ENCODE results near the gene RPL28. TPM values are rescaled to one million over a fixed set of nuclear protein-coding genes. Genes with fewer than 3 reads are reported as not detected.

The RPL28 gene
- total and polyA plus RNA-seq, 4 donors = 116 to 535 (median 164) TPM

DNA sequence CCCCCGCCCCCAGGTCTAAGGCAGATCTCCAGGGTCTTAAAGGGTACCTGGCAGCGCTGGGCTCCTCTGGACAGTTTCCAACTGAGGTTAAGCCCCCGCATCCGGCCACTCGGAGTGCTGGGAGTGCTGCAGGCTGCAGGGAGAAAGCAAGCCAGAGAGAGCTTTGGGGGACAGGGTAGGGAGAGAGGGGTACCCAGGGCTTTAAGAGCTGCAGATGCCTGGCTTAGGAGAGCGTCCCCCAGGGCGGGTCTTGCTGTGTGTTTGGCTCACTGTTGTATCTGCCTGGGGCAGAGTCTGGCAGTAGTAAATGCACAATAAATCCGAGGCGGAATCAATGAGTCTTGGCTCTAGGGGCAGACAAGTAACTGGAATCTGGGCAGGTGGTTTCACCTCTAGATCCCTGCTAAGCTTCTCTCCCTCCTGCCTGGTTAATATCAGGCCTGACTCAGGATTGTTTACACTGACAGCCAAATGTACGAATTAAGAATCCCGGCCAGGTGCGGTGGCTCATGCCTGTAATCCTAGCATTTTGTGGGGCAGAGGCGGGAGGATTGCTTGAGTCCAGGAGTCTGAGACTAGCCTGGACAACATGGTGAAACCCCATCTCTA, 30.4 kb upstream of the RPL28 start:
- 31% methylated on average over 13 of the region's 13 CpGs for WGBS
- Histone ChIP-seq H3K27ac (ENCODE audit: low read depth in 1 of 2, low read length in 2 of 2) (no peak overlapping the region), H3K36me3 (ENCODE audit: control insufficient read depth in 4 of 4, insufficient read depth in 3 of 4, low read depth in 1 of 4, low read length in 3 of 4) (no peaks in the 10 kb centered on the region)

GRCh38 chr19:55358493-55358892, 27.2 kb upstream of the RPL28 start:
- 87% methylated on average over 19 of the region's 19 CpGs for WGBS
- H3K27ac ChIP-seq (ENCODE audit: low read depth in 1 of 2, low read length in 2 of 2) = no peak overlapping the region
- H3K36me3 ChIP-seq (ENCODE audit: control insufficient read depth in 4 of 4, insufficient read depth in 3 of 4, low read depth in 1 of 4, low read length in 3 of 4) = no peaks in the 10 kb centered on the region
- peaks cover 0 to 4% (median 0%) of the 10 kb centered on the region in 4 donors for H3K27me3 ChIP-seq (ENCODE audit: control insufficient read depth in 4 of 4, insufficient read depth in 4 of 4, low read length in 3 of 4)
- no peaks in the 10 kb centered on the region for H3K9me3 ChIP-seq (ENCODE audit: control insufficient read depth in 4 of 4, low read length in 3 of 4)
- no peak for DNase-seq (ENCODE audit: low spot score)
- H3K9ac ChIP-seq (ENCODE audit: low read depth in 1 of 2, low read length in 2 of 2) = no peak overlapping the region
- H3K4me1 ChIP-seq (ENCODE audit: control insufficient read depth in 4 of 4, insufficient read depth in 4 of 4, low read length in 3 of 4) = peaks cover 0 to 4% (median under 1%) of the 10 kb centered on the region in 4 donors
- no peak overlapping the region for H3K4me3 ChIP-seq (ENCODE audit: low read depth in 1 of 3, low read length in 3 of 3)
- TF ChIP-seq YY1 (IDR thresholded peaks at IDR 0.05) (no peak), TAF1 (conservative IDR thresholded peaks at IDR 0.05) (no peak), ZBTB33 (IDR thresholded peaks at IDR 0.05) (no peak), REST (IDR thresholded peaks at IDR 0.05) (no peak), EGR1 (IDR thresholded peaks at IDR 0.05; ENCODE audit: low read depth in 2 of 2) (no peak)
- TF ChIP-seq, protein P1, sequence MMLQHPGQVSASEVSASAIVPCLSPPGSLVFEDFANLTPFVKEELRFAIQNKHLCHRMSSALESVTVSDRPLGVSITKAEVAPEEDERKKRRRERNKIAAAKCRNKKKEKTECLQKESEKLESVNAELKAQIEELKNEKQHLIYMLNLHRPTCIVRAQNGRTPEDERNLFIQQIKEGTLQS (IDR thresholded peaks at IDR 0.05) = no peak

More for the DNA sequence above, 30.4 kb upstream of the RPL28 start:
- H3K9me3 ChIP-seq (ENCODE audit: control insufficient read depth in 4 of 4, low read length in 3 of 4) = no peaks in the 10 kb centered on the region
- no peak for DNase-seq (ENCODE audit: low spot score)
- H3K9ac ChIP-seq (ENCODE audit: low read depth in 1 of 2, low read length in 2 of 2) = no peak overlapping the region
- H3K4me3 ChIP-seq (ENCODE audit: low read depth in 1 of 3, low read length in 3 of 3) = no peak overlapping the region
- peaks cover 0 to 8% (median 6%) of the 10 kb centered on the region in 4 donors for H3K27me3 ChIP-seq (ENCODE audit: control insufficient read depth in 4 of 4, insufficient read depth in 4 of 4, low read length in 3 of 4)
- H3K4me1 ChIP-seq (ENCODE audit: control insufficient read depth in 4 of 4, insufficient read depth in 4 of 4, low read length in 3 of 4) = peaks cover 0 to 4% (median 1%) of the 10 kb centered on the region in 4 donors
- no peak for TF ChIP-seq RXRA (IDR thresholded peaks at IDR 0.05)
- no peak for TF ChIP-seq EGR1 (IDR thresholded peaks at IDR 0.05; ENCODE audit: low read depth in 2 of 2)
- no peak for TF ChIP-seq JUND (IDR thresholded peaks at IDR 0.05)
- no peak for TF ChIP-seq HNF4G (IDR thresholded peaks at IDR 0.05)
- TF ChIP-seq YY1 (IDR thresholded peaks at IDR 0.05) = no peak
- no peak for TF ChIP-seq REST (IDR thresholded peaks at IDR 0.05)
- no peak for TF ChIP-seq SP1 (IDR thresholded peaks at IDR 0.05)
- TF ChIP-seq CTCF (IDR thresholded peaks at IDR 0.05; ENCODE audit: low read depth, low read length, missing input control) = no peak
- TF ChIP-seq, protein P1 (IDR thresholded peaks at IDR 0.05) = no peak
- TF ChIP-seq, protein P2, sequence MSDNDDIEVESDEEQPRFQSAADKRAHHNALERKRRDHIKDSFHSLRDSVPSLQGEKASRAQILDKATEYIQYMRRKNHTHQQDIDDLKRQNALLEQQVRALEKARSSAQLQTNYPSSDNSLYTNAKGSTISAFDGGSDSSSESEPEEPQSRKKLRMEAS (IDR thresholded peaks at IDR 0.05) = no peak

Measured in liver (tissue), 9 donors.